ENCODE measurements around the gene PAGR1.
"Not testable (repeated sequence)": the region's sequence is repeated elsewhere in the genome, so short reads cannot be mapped to it uniquely, and the experiment has no call there.

The PAGR1 gene

GRCh38 chr16:29815793-29816693 is at the start of gene PAGR1:
Gene PAGR1 (plus strand): TSS chr16:29816152. CDS start chr16:29816526, 374 bp downstream.
- peak; percentile 94 for DNase-seq

- DNase-seq = no peak
These were observed 49.4 kb upstream of the PAGR1 start for GRCh38 chr16:29766571-29766970.

GRCh38 chr16:29767062-29767461 is 48.9 kb upstream of the PAGR1 start:
- no peak for DNase-seq

DNA sequence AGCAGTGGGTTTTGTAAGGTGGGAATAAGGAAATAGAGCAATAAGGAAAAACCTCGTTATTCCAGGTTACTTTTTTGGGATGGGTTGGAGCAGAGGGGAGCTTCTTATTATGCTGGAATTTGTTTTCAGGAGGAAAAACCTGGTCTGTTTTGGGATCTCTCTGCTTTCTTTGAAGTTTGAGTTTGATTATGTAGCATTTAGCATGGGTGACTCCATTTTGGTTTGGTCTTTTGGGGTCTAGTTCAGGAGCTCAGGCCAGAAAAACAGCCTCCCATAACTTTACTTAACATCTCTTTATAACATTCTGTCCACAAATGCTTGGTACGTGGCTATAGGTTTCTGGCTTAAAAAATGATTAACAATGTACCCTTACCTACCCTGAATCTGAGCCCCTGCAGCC is 46.4 kb upstream of the PAGR1 start:
- DNase-seq = no peak

- peak; percentile 27 for DNase-seq
These were observed 45.6 kb upstream of the PAGR1 start for GRCh38 chr16:29770250-29770929.

DNA sequence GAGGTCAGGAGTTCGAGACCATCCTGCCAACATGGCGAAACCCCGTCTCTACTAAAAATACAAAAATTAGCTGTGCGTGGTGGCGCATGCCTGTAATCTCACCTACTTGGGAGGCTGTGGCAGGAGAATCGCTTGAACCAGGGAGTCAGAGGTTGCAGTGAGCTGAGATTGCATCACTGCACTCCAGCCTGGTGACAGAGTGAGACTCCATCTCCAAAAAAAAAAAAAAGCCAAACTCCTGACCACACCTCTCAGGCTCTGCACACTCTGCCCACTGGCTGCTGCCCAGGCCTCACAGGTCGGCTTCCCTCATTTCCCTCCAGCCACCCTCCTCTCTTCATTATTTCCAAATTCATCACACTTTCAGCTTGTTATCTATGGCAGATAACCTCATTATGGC is 43.6 kb upstream of the PAGR1 start:
- not testable (repeated sequence) for DNase-seq

DNA sequence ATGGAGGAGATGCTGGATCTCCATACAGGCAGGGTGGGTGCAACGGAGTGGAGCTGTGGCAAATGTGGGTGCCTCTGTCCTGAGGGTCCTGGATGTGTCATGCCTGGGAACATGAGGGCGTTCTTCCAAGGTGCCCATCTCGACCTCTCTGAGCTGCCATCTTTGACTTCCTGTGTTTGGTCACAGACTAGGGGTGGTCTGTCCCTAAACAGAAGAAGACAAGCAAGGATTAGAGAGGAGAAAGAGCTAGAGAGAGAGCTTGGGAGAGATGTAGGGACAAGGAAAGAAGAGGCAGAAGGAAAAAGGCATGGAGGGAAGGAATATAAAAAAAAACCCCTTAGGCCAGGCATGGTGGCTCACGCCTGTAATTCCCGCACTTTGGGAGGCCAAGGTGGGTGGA is 41.2 kb upstream of the PAGR1 start:
- no peak for DNase-seq

- no peak for DNase-seq
These were observed 40.1 kb upstream of the PAGR1 start for GRCh38 chr16:29775742-29776408.

DNA sequence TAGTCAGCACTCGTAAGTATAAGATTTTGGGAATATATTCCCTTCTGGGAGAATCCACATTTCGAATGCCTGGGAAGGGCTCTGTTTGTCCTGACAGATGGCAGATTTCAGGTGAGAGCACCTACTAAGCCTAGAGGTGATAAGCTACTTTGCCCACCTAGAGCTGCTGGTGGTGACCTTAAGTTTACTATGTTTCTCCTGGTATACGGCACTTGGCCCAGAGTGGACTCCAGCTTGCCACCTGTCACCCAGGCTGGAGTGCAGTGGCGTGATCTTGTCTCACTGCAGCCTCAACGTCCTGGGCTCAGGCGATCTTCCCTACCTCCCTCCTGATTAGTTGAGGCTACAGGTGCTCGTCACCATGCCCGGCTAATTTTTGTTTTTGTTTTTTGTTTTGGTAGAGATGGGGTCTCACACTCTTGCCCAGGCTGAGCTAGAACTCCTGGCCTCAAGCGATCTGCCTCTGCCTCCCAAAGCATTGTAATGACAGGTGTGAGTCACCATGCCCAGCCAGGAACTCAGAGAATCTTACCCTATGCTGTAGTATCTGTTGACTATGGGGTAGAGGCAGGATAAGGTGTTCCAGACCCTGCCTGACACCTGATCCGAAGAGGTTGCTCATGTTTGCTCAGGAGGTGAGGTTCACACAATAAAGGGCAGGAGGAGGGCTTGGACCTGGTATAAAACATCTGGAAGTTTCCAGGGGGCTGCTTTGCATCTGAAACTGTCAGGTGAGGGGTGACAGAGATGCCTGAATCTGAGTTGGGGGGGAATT is 38.2 kb upstream of the PAGR1 start, which contains the start of gene ZG16:
TSS of gene ZG16 (plus strand) at position 681 of the 775 bp plus-strand sequence. CDS start 1,011 bp downstream, outside the sequence.
- no peak for DNase-seq

DNA sequence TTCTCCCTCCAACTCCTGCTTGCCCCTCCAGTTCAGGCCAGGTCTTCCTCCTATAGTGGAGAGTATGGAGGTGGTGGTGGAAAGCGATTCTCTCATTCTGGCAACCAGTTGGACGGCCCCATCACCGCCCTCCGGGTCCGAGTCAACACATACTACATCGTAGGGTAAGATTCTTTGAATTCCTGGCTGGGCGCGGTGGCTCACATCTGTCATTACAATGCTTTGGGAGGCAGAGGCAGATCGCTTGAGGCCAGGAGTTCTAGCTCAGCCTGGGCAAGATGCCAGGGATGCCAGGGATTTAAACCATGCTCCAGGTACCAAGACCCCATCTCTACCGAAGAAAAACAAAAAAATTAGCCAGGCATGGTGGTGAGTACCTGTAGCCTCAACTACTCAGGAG is 36.5 kb upstream of the PAGR1 start:
- no peak for DNase-seq

- not testable (repeated sequence) for DNase-seq
These were observed 32.6 kb upstream of the PAGR1 start for GRCh38 chr16:29783094-29783953.

- no peak for DNase-seq
These were observed 31.8 kb upstream of the PAGR1 start for GRCh38 chr16:29784157-29784556.

DNA sequence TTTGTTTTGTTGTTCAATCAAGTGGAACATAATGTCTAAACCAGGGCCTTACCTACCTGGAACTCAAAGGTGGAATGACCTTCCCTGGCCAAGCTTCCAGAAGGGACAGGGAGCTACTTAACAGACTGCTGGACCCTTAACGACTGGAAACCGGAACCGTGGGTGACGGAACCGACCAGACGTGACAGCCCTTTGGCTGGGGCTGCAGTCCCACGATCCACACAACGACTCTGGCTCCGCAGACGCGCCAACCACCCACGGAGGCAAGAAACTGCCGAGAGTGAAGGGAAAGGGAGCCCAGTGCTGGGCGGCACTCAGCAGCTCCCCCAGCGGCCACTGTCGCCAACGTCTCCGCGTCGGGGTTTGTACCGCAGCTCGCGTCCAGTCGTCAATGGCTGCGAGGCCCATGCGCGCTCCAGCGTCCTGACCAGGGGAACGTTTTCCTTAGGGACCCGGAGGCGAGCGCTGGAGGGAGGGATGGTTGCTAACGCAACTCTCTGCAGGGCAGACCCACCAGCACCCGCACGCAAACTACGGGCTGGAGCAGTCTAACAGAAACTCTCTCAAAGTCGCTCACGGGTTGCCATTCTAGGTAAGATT is 31.0 kb upstream of the PAGR1 start:
- DNase-seq = no peak

GRCh38 chr16:29787155-29787554 is 28.8 kb upstream of the PAGR1 start:
- not testable (repeated sequence) for DNase-seq

DNA sequence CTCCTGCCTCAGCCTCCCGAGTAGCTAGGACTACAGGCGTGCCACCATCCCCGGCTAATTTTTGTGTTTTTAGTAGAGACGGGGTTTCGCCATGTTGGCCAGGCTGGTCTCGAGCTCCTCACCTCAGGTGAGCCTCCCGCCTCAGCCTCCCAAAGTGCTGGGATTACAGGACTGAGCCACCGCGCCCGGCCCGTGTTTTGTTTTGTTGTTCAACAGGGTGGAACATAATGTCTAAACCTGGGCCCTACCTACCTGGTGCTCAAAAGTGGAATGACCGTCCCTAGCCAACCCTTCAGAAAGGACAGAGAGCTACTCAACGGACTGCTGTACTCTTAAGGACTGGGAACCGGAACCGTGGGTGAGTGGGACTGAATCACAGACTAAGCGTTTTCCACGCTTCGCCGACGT is 26.2 kb upstream of the PAGR1 start:
- DNase-seq = no peak

- peak; percentile 96 for DNase-seq
These were observed 25.6 kb upstream of the PAGR1 start, which contains the start of gene KIF22 for GRCh38 chr16:29790183-29790948. Gene KIF22 (plus strand): TSS chr16:29790751. CDS start chr16:29790760, 9 bp downstream.

DNA sequence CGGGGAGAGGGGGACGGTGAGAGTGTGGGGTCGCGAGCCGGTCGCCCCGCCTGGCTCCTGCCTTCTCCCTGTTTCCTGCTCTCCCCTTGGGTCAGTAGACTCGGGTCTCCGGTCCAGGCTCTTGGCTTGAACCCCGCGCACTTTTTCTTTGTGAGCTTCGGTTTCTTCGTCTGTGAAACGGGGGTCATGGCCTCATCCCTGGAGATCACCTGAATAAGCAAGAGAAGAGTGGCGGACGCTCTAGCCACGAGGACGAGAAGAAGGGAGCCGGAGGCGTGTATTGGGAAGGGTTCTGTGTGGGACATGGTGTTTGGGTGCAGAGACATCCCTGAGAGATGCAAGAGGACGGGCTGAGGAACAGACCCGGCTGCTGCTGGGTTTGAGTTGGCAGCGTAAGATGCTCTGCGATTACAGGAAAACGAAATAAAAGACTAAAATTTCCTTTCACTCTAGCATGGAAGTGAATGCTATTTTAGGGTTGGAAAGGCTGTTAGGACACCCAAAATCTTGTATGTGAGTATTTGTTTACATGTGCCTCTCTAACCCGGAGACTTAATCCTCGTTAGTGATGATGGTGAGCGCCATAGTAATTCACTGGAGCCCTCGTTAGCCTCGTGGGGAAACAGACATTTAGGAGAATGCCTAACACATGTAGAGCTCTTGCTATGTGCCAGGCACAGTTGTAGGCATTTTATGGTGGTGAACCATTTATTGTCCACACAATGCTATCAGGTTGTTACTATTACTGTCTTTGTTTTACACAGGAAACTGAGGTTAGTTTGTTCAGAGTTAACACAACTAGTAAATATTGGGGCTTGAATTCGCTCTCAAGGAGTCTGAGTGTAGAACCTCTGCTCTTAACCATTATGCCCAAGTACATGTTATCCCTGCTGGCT is 24.8 kb upstream of the PAGR1 start:
- no peak for DNase-seq

DNA sequence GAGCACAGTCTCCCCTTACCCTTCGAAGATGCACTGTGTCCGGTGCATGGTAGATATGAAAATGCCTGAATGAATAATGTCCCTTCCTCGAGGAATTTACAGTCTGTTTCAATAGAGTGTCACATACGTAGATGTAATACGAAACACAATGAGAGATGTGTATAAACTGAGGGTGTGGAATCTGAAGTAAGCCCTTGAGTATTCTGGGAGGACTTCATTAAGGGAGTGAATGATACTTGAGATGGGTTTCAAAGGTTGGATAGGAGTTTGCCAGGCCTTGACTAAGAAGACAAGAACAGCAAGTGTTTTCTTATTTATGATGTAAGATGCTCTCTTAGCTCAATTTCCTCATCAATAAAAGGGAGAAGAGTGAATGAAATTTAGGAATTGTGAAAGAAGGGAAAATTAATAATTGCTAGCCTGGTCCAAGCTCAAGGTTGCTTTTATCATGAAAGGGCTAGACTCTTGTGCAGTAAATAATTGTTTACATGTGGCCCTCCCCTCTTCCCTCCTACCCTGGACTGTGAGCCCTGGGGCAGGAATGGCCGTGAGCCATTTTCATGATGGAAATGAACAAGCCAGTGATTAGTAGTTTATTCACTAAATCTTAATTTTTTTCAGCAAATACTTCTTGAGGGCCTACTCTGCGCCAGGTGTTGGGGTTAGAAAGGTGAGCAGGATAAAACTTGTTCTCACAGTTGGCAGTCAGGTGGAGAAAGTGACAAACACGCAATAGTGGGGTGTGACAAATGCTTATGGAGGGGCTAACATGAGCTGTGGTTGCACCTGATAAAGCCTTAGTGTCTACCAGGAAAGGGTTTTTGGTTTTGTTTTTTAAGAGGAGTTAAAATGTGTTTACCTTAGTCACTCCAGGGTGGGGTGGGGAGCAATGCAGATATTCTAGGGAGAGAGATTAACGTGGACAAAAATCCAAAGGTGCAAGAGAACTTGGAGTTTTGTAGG is 23.8 kb upstream of the PAGR1 start:
- DNase-seq = no peak

Data from NCI-H1417 treated with DMSO at 0.1 percent for 48 hours (cell line).